ENCODE results near the gene MEI1. TPM values are rescaled to one million over a fixed set of nuclear protein-coding genes. Genes with fewer than 3 reads are reported as not detected.

Gene MEI1
- total RNA-seq, 4 donors from 2014 or later: 0.16 to 13.6 (median 6.3) TPM

DNA sequence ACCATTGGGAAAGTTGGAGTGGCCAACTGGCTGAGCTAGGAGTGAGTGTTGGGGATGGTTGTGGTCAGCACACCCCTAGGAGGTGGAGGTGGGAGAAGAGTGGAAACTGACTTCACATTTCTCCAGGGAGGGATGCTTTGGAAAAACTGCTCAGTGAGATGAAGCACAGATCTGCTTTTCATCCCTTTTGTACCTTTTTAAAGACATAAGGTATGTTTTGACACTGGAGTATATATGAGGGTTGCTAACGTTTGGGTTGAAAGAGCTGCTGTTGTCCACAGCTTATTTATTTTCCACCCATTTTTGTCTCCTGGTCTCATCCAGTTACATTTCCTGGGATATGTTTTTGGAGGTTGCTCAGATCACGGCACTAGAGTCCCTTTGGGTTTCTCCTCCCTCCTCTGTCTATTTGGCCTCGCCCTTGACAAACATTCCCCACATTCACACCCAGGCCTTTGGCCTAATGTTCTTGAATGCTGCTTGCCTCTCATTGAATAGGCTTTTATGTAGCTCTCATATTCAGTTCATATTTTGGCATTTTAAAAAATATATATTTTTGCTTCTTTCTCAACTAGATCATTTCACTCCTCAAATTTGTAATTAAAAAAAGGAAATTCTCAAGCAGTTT, 141.9 kb downstream of the MEI1 start:
- TF ChIP-seq, protein P1, sequence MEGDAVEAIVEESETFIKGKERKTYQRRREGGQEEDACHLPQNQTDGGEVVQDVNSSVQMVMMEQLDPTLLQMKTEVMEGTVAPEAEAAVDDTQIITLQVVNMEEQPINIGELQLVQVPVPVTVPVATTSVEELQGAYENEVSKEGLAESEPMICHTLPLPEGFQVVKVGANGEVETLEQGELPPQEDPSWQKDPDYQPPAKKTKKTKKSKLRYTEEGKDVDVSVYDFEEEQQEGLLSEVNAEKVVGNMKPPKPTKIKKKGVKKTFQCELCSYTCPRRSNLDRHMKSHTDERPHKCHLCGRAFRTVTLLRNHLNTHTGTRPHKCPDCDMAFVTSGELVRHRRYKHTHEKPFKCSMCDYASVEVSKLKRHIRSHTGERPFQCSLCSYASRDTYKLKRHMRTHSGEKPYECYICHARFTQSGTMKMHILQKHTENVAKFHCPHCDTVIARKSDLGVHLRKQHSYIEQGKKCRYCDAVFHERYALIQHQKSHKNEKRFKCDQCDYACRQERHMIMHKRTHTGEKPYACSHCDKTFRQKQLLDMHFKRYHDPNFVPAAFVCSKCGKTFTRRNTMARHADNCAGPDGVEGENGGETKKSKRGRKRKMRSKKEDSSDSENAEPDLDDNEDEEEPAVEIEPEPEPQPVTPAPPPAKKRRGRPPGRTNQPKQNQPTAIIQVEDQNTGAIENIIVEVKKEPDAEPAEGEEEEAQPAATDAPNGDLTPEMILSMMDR (IDR thresholded peaks at IDR 0.05; ENCODE audit: low read depth): no peak

GRCh38 chr22:41842996-41843970, 144.0 kb downstream of the MEI1 start:
- TF ChIP-seq, protein P1 (IDR thresholded peaks at IDR 0.05; ENCODE audit: low read depth): no peak

DNA sequence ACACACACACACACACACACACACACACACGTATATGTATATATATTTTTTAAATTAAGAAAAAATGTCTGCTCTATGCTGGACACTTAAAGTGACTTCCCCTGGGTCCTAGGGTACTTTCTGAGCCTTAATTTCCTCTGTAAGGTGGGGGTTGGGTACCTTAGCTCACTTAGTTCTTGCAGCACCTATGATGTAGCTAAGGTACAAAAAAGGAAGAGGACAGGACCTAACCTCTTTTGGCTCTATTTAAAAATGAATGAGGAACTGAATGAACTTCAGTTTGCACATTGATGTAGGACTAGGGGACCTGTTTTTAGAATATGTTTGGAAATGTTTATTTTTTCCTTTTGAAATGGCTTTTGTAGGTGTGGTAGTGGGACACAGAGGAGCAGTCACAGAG, 144.7 kb downstream of the MEI1 start:
- TF ChIP-seq, protein P1 (IDR thresholded peaks at IDR 0.05; ENCODE audit: low read depth): no peak

GRCh38 chr22:41844513-41844912, 145.2 kb downstream of the MEI1 start:
- TF ChIP-seq, protein P1 (IDR thresholded peaks at IDR 0.05; ENCODE audit: low read depth): no peak

- TF ChIP-seq, protein P1 (IDR thresholded peaks at IDR 0.05; ENCODE audit: low read depth): no peak
These were observed 146.3 kb downstream of the MEI1 start for GRCh38 chr22:41845380-41846267.

DNA sequence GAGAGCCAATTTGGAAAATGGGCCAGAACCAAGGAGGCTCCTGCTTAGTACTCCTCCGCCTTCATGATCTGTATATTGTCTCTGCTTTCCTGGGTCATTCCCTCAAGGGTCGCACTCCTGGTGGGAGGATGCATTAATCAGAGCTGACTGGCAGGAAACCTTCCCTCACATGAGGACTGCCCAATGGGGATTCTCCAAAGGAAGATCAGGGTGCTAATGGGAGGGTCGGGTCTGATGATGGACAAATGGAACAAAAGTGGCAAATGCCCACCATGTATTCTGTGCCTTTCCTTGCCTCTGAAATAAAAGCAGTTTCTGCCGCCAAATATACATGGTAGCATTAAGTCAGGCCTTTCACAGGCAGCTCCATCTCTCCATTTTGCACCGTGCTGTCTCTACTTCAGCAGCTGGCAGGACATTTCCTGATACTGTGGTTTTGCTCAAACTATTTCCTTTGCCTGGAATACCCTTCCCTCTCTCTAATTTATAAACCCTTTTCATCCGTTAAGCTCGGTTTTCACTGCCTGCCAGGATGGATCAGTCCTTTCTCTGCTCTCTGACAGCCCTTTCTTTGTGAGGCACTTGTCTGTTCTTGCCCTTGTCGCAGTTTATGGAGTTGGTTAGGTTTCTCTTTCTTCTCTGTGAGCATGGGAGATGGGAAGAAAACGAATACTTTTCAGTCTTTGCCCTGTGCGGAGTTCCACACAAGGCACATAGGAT, 147.1 kb downstream of the MEI1 start:
- TF ChIP-seq, protein P1 (IDR thresholded peaks at IDR 0.05; ENCODE audit: low read depth): no peak
